IPS DF 4.7 (cell line): ENCODE data around the gene ACD.

Experiments used
- DNase-seq: peaks from one replicate; pipeline ENCODE4 v3.0.0-alpha.2; 2013; ENCODE audit warnings: low spot score; ENCODE audit errors: extremely low read depth

Gene ACD

DNA sequence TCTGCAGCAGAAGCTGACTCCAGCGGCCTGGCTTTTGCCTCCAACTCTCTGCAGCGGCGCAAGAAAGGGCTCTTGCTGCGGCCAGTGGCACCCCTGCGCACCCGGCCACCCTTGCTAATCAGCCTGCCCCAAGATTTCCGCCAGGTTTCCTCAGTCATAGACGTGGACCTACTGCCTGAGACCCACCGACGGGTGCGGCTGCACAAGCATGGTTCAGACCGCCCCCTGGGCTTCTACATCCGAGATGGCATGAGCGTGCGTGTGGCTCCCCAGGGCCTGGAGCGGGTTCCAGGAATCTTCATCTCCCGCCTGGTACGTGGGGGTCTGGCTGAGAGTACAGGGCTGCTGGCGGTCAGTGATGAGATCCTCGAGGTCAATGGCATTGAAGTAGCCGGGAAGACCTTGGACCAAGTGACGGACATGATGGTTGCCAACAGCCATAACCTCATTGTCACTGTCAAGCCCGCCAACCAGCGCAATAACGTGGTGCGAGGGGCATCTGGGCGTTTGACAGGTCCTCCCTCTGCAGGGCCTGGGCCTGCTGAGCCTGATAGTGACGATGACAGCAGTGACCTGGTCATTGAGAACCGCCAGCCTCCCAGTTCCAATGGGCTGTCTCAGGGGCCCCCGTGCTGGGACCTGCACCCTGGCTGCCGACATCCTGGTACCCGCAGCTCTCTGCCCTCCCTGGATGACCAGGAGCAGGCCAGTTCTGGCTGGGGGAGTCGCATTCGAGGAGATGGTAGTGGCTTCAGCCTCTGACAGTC lies 2.0 kb upstream of the ACD start:
- no peak for DNase-seq

DNA sequence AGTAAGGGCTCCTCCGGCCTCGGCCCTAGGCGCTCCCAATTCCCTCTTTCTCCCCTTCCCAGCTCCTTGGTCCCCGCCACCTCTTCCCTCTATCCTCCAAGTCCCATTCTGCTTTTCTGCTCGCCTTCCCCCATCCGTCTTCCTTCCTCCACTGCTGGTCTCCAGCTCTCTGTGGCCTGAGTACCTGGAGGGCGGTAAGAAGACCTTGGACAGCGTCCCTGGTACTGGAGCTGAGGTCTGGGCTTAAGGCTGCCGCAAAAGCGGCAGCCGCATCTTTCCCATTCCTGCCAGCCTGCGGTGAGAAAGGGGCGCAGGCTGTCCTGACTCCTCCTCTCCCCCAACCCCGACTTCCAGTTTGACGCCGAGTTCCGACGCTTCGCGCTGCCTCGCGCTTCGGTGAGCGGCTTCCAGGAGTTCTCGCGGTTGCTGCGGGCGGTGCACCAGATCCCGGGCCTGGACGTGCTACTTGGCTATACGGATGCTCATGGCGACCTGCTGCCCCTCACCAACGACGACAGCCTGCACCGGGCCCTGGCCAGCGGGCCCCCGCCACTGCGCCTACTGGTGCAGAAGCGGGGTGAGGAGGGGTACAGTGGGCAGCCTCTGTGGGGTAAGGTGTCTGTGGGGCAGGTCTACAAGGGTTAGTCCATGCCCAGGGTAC lies 1.2 kb upstream of the ACD start:
- DNase-seq = no peak

- DNase-seq = no peak
Measured at GRCh38 chr16:67660564-67661028, 536 bp upstream of the ACD start, which contains the start of gene PARD6A. Gene PARD6A, plus strand, starts transcription at chr16:67660960. Its CDS starts 79 bp downstream, at chr16:67661039.

- no peak for DNase-seq
Measured at GRCh38 chr16:67658849-67659674, 998 bp downstream of the ACD start.

- no peak for DNase-seq
Measured at GRCh38 chr16:67657751-67658518, 2.1 kb downstream of the ACD start.

GRCh38 chr16:67657017-67657608 lies 2.9 kb downstream of the ACD start:
- DNase-seq = no peak

DNA sequence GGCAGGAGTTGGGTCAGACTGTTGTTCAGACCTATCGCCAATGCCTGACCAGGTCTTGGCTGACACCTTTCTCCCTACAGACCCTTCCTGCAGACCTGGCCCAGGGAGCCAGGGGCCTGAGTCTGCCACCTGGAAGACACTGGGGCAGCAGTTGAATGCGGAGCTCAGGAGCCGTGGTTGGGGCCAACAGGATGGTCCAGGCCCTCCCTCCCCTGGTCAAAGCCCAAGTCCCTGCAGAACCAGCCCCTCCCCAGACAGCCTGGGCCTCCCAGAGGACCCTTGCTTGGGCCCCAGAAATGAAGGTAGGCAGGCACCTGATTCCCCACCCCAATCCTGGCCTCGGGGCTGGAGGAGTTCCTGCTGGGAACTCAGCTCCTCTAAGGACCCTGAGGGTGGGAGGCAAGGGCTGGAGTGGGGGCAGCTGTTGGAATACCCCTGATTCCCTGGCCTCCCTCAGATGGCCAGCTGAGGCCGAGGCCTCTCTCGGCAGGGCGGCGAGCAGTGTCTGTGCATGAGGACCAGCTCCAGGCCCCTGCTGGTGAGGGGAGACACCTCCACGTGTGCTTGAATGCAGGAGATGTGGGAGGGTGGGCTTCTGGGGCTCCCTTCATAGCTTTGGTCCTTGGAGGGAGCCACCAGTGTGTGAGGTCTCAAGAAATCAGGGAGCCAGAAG lies 3.6 kb downstream of the ACD start:
- DNase-seq = no peak

GRCh38 chr16:67655363-67655762 lies 4.7 kb downstream of the ACD start:
- DNase-seq = no peak

DNA sequence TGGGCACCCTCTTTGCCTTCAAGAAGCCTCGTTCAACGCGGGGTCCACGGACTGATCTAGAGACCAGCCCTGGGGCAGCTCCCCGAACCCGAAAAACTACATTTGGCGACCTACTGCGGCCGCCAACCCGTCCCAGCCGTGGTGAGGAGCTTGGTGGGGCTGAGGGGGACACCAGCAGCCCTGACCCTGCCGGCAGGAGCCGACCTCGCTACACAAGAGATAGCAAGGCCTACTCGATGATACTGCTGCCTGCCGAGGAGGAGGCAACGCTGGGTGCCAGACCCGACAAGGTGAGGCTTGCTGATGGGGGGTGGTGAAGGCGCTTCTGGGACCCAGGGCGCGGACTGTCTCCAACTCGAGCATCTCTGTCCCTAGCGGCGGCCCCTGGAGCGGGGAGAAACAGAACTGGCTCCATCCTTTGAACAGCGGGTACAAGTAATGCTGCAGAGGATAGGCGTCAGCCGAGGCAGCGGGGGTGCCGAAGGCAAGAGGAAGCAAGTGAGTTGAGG lies 5.6 kb downstream of the ACD start:
- DNase-seq = no peak

GRCh38 chr16:67653789-67654402 lies 6.2 kb downstream of the ACD start:
- no peak for DNase-seq

GRCh38 chr16:67653128-67653788 lies 6.8 kb downstream of the ACD start:
- no peak for DNase-seq

DNA sequence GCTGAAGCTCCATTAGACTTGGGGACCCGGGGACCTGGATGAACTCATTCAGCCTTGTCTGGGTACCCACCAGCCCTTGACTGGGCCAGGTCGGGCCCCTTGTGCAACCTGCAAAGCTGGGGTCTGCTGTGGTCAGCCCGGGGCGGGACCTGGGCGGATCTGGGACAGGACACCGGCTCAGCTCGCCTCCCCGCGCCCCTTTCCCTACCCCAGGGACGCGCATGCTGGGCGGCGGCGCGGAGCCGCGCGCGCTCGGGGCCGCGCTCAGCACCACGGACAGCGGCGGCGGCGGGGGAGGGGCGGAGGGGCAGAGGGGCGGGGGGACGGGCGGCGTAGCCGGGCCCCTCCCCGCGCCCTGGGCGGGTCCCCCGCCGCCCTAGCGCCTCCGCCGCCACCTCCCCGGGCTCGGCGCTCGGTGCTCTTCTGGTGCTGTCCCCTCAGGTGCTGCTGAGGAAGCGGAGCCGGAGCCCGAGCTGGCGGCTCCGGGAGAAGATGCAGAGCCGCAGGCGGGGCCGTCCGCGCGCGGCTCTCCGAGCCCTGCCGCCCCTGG lies 7.4 kb downstream of the ACD start:
- DNase-seq = no peak

DNA sequence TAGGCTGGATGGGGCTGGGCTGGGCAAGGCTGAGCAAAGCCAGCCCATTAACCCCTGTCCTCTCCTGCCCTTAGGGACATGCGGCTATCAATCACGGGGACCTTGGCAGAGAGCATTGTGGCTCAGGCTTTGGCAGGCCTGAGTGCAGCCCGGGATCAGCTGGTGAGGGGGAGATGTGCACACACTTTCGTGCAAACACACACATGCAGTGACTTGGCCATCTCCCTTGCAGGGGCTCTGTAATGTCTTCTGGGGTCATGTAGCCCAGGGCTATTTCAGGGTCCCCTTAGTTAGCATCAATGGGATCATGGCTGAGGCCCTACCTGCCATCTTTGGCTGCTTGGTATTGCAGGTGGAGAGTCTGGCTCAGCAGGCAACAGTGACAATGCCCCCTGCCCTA lies 8.2 kb downstream of the ACD start:
- no peak for DNase-seq

- no peak for DNase-seq
Measured at GRCh38 chr16:67651039-67651438, 9.0 kb downstream of the ACD start.

DNA sequence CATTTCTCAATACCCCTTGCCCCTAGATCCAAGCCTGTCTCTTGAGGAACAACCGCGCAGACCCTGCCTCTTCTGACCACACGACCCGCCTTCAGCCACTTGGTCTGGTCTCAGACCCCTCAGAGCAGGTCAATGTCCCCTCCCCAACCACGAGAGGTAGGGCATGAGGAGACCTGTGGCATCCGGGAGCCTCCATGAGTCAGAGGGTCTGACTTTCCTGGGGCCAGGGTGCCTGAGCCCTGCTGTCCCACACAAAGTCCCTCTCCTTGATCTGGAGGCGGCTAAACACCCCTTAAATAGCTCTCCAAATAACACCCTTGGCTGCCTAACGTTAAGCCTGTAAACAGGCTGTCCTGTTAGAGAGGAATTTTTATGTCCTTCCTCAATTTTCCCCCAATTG lies 10.0 kb downstream of the ACD start:
- DNase-seq = no peak

- no peak for DNase-seq
Measured at GRCh38 chr16:67649494-67649931, 10.5 kb downstream of the ACD start.

GRCh38 chr16:67648764-67649407 lies 11.2 kb downstream of the ACD start:
- no peak for DNase-seq

- DNase-seq = no peak
Measured at GRCh38 chr16:67648088-67648763, 11.8 kb downstream of the ACD start.
